ENCODE data around the gene LRPPRC. TPM values are rescaled to one million over a fixed set of nuclear protein-coding genes. Genes with fewer than 3 reads are reported as not detected.
A peak's percentile ranks its signal among the peaks of the same experiment; 100 is the strongest.

The LRPPRC gene
- total RNA-seq, 6 experiments from 2014 or later, result 39.6 to 53.8 (median 45.5) TPM

DNA sequence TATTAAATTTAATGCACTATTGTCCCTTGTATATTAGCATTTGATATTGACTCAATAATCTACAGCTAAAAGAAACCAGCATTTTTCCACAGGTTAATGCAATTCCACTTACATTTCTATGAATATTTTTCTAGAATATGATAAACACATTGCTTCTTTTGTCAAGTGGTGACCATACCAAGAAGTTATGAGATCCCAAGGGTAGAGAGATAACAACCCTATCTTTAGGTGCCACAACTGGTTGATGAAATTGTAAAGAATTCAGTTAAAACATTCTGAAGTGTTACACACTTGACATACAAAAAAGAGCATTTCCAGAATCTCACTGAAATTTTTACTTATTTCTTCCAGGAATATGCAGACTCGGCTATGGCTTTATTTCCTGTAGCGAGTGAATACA lies 101.0 kb downstream of the LRPPRC start:
- ATAC-seq (no peak), DNase-seq (no peak)
- no peaks in the 10 kb centered on the region for H3K9me3 ChIP-seq
- H3K4me3 ChIP-seq, result no peak overlapping the region
- no peak overlapping the region for H3K27ac ChIP-seq
- WGBS (ENCODE audit: insufficient coverage, low coverage, low lambda C conversion rate, missing lambda C conversion rate), result 96% methylated on average over 2 of the region's 2 CpGs
- intact Hi-C loops (cut with DNase I), result no loop called here
- H3K4me1 ChIP-seq, result peaks cover 0 to 16% (median 3%) of the 10 kb centered on the region in 4 donors
- TF ChIP-seq POLR2A (IDR thresholded peaks at IDR 0.05), result no peak
- TF ChIP-seq, protein P1, sequence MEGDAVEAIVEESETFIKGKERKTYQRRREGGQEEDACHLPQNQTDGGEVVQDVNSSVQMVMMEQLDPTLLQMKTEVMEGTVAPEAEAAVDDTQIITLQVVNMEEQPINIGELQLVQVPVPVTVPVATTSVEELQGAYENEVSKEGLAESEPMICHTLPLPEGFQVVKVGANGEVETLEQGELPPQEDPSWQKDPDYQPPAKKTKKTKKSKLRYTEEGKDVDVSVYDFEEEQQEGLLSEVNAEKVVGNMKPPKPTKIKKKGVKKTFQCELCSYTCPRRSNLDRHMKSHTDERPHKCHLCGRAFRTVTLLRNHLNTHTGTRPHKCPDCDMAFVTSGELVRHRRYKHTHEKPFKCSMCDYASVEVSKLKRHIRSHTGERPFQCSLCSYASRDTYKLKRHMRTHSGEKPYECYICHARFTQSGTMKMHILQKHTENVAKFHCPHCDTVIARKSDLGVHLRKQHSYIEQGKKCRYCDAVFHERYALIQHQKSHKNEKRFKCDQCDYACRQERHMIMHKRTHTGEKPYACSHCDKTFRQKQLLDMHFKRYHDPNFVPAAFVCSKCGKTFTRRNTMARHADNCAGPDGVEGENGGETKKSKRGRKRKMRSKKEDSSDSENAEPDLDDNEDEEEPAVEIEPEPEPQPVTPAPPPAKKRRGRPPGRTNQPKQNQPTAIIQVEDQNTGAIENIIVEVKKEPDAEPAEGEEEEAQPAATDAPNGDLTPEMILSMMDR (IDR thresholded peaks at IDR 0.05), result no peak
- H3K36me3 ChIP-seq, result peaks cover 0 to 28% (median 13%) of the 10 kb centered on the region in 4 donors
- no peaks in the 10 kb centered on the region for H3K27me3 ChIP-seq

DNA sequence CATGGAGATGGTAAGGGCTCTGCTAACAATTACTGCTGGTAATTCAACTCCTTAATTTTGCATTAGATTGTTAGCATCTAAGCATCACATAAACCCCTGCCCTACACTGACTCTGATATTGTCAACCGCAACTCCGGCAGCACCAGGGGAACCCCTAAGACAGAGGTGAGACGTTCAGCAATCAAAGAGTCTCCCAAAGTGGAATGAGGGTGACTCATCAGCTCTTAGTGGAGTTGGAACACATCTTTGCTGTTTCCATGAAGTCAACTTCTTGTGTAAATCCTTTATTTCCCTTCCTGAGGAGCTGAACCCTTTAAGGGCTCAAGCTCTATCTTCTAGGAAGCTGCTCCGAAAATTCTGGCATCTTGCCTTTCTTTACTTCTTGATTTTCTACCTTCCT lies 104.9 kb downstream of the LRPPRC start:
- no peak for ATAC-seq
- Histone ChIP-seq H3K9me3 (no peaks in the 10 kb centered on the region), H3K4me1 (peaks cover 0 to 6% (median under 1%) of the 10 kb centered on the region in 4 donors), H3K4me3 (no peak overlapping the region), H3K27me3 (no peaks in the 10 kb centered on the region), H3K36me3 (peaks cover 0 to 45% (median 13%) of the 10 kb centered on the region in 4 donors), H3K27ac (no peak overlapping the region)
- DNase-seq, result no peak
- TF ChIP-seq, protein P1 (IDR thresholded peaks at IDR 0.05), result no peak
- no peak for TF ChIP-seq POLR2A (IDR thresholded peaks at IDR 0.05)
- 80% methylated on average over 1 of the region's 4 CpGs for WGBS (ENCODE audit: insufficient coverage, low coverage, low lambda C conversion rate, missing lambda C conversion rate)
- intact Hi-C loops (cut with DNase I), result no loop called here

DNA sequence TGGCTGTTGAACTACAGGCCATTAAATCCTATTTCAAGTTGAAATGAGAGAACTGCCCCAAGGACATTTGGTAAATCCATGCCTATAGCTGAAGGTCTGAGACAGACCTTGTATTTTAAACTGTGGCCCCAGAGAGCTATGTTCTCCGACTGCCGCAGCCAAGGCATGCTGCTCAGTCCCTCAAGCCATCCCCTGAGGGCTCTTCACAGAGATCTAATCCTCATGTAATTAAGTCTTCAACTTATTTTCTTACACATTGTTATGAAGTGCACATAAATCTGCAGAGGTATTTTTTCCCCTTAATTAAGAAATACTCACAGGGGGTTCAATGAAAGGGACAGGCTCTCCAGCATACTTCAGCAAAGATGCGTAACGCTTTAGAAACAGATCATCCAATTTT lies 106.4 kb downstream of the LRPPRC start:
- H3K27me3 ChIP-seq, result no peaks in the 10 kb centered on the region
- no peaks in the 10 kb centered on the region for H3K9me3 ChIP-seq
- no peak overlapping the region for H3K27ac ChIP-seq
- ATAC-seq (no peak), DNase-seq (no peak)
- 93% methylated on average over 4 of the region's 4 CpGs for WGBS (ENCODE audit: insufficient coverage, low coverage, low lambda C conversion rate, missing lambda C conversion rate)
- peaks cover 0 to 17% (median 7%) of the 10 kb centered on the region in 4 donors for H3K4me1 ChIP-seq
- TF ChIP-seq, protein P1 (IDR thresholded peaks at IDR 0.05), result no peak
- no peak for TF ChIP-seq POLR2A (IDR thresholded peaks at IDR 0.05)
- intact Hi-C loops (cut with DNase I), result no loop called here
- no peak overlapping the region for H3K4me3 ChIP-seq
- peaks cover 0 to 40% (median 11%) of the 10 kb centered on the region in 4 donors for H3K36me3 ChIP-seq

DNA sequence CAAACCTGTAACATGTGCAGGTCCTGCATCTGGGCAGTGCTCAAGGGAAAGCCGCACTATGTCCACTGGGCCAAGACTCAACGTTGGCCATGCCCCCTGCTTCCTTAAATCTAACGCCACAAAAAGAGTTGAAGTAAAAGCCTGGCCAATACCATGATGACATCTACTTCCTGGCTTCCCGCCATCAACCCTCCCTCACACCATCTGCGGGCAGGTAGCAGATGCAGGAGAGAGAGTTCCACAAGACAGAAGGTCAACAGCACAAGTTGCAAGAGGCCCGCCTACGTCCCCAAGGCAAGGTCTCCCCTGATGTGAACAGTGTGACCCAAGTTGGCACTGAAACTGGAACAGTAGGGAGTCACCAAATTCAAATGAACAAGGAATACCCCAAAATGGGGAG lies 108.6 kb downstream of the LRPPRC start:
- WGBS (ENCODE audit: insufficient coverage, low coverage, low lambda C conversion rate, missing lambda C conversion rate), result 77% methylated on average over 6 of the region's 7 CpGs
- H3K36me3 ChIP-seq, result peaks cover 0 to 26% (median 11%) of the 10 kb centered on the region in 4 donors

More for the DNA sequence above, 108.6 kb downstream of the LRPPRC start:
- H3K4me1 ChIP-seq, result peaks cover 0 to 21% (median 10%) of the 10 kb centered on the region in 4 donors
- no peak for TF ChIP-seq POLR2A (IDR thresholded peaks at IDR 0.05)
- TF ChIP-seq, protein P1 (IDR thresholded peaks at IDR 0.05), result no peak
- no peaks in the 10 kb centered on the region for H3K9me3 ChIP-seq
- ATAC-seq (peak in 2 of 4 donors; percentile 1 to 27), DNase-seq (peak in 1 of 3 donors; percentile 30)
- no peak overlapping the region for H3K27ac ChIP-seq
- intact Hi-C loops (cut with DNase I), result no loop called here
- H3K4me3 ChIP-seq, result no peak overlapping the region
- H3K27me3 ChIP-seq, result no peaks in the 10 kb centered on the region

All from right lobe of liver (tissue), 6 donors.